ENCODE results near the gene RNF168. TPM values are rescaled to one million over a fixed set of nuclear protein-coding genes. Genes with fewer than 3 reads are reported as not detected.
"Not testable (repeated sequence)": the region's sequence is repeated elsewhere in the genome, so short reads cannot be mapped to it uniquely, and the experiment has no call there.

RNF168 gene
- total RNA-seq, 1 experiment from 2014 or later: 65.5 TPM

DNA sequence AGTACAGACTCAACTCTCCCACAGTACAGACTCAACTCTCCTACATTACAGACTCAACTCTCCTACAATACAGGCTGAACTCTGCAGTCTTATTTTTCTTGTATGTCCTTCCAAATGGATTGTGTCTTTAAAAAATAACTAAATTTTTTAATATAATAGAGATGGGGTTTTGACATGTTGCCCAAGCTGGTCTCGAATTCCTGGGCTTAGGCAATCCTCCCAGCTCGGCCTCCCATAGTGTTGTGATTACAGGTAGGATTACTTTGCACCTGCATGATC lies 40.2 kb downstream of the RNF168 start:
- Histone ChIP-seq H4K20me1 (ENCODE audit: control insufficient read depth, insufficient read depth, insufficient read length) (no peaks in the 10 kb centered on the region), H3K9me3 (ENCODE audit: control insufficient read depth, low read depth, low read length) (no peaks in the 10 kb centered on the region), H3K27ac (ENCODE audit: insufficient read length, low read depth, low read length) (no peak overlapping the region), H3K27me3 (ENCODE audit: insufficient read depth, low read length) (no peaks in the 10 kb centered on the region), H2AK5ac (ENCODE audit: insufficient read length, low read length) (no peak overlapping the region), H3K14ac (ENCODE audit: insufficient read depth, low read length) (no peak overlapping the region), H4K5ac (ENCODE audit: insufficient read length, low read depth, low read length) (no peak overlapping the region), H2BK5ac (ENCODE audit: insufficient read length, low read length) (no peak overlapping the region), H2BK15ac (ENCODE audit: low read depth, low read length) (no peak overlapping the region), H2BK120ac (ENCODE audit: low read depth, low read length, poor library complexity, severe bottlenecking) (no peak overlapping the region), H3K23ac (ENCODE audit: insufficient read length, low read depth, low read length) (no peak overlapping the region), H3K9ac (ENCODE audit: extremely low read depth, insufficient read length, low read length) (no peak overlapping the region), H3K79me1 (ENCODE audit: insufficient read depth, low read depth, low read length, poor library complexity, severe bottlenecking) (no peaks in the 10 kb centered on the region), H3K79me2 (ENCODE audit: insufficient read depth, low read length) (no peaks in the 10 kb centered on the region), H4K91ac (ENCODE audit: insufficient read length, low read depth, low read length) (no peak overlapping the region), H2BK12ac (ENCODE audit: insufficient read length, low read depth, low read length) (no peak overlapping the region), H3K4me1 (ENCODE audit: insufficient read depth, low read length) (no peaks in the 10 kb centered on the region), H4K8ac (replicated peaks; ENCODE audit: insufficient read length, low read depth, low read length) (no peak overlapping the region), H2AFZ (ENCODE audit: low read length) (no peak overlapping the region), H3K4ac (ENCODE audit: low read depth, low read length) (no peak overlapping the region), H3K56ac (ENCODE audit: insufficient read length, low read depth, low read length) (no peak overlapping the region), H2BK20ac (ENCODE audit: low read depth, low read length, poor library complexity, severe bottlenecking) (no peak overlapping the region), H3T11ph (ENCODE audit: low read length) (no peak overlapping the region), H3K18ac (ENCODE audit: insufficient read length, low read depth, low read length) (no peak overlapping the region), H3K4me2 (ENCODE audit: insufficient read depth, insufficient read length, low read length) (no peak overlapping the region), H3K23me2 (ENCODE audit: insufficient read length, low read depth, low read length, poor library complexity, severe bottlenecking) (no peaks in the 10 kb centered on the region)
- Mint-ChIP-seq H3K27ac (no peak overlapping the region), H3K27me3 (ENCODE audit: low read depth) (no peaks in the 10 kb centered on the region), H3K4me3 (no peak overlapping the region), H3K36me3 (ENCODE audit: insufficient read depth in 1 of 3, low read depth in 3 of 3) (peaks cover 0 to 8% (median 6%) of the 10 kb centered on the region in 3 experiments; a peak in 3 of 7 replicates), H3K9me3 (no peaks in the 10 kb centered on the region), H3K4me1 (no peaks in the 10 kb centered on the region)
- no peak for DNase-seq
- TF ChIP-seq, protein P1, sequence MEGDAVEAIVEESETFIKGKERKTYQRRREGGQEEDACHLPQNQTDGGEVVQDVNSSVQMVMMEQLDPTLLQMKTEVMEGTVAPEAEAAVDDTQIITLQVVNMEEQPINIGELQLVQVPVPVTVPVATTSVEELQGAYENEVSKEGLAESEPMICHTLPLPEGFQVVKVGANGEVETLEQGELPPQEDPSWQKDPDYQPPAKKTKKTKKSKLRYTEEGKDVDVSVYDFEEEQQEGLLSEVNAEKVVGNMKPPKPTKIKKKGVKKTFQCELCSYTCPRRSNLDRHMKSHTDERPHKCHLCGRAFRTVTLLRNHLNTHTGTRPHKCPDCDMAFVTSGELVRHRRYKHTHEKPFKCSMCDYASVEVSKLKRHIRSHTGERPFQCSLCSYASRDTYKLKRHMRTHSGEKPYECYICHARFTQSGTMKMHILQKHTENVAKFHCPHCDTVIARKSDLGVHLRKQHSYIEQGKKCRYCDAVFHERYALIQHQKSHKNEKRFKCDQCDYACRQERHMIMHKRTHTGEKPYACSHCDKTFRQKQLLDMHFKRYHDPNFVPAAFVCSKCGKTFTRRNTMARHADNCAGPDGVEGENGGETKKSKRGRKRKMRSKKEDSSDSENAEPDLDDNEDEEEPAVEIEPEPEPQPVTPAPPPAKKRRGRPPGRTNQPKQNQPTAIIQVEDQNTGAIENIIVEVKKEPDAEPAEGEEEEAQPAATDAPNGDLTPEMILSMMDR (conservative IDR thresholded peaks at IDR 0.05): no peak
- WGBS (ENCODE audit: extremely low coverage, insufficient read length, low lambda C conversion rate): no CpG with 5 or more reads among the region's 2 CpGs

DNA sequence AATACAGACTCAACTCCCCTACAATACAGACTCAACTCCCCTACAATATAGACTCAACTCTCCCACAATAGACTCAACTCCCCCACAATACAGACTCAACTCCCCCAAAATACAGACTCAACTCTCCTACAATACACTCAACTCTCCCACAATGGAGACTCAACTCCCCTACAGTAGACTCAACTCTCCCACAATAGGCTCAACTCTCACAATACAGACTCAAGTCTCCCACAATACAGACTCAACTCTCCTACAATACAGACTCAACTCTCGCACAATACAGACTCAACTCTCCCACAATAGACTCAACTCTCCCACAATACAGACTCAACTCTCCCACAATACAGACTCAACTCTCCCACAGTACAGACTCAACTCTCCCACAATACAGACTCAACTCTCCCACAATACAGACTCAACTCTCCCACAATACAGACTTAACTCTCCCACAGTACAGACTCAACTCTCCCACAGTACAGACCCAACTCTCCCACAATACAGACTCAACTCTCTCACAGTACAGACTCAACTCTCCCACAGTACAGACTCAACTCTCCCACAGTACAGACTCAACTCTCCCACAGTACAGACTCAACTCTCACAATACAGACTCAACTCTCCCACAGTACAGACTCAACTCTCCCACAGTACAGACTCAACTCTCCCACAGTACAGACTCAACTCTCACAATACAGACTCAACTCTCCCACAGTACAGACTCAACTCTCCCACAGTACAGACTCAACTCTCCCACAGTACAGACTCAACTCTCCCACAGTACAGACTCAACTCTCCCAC lies 40.7 kb downstream of the RNF168 start:
- not testable (repeated sequence) for H3K36me3 Mint-ChIP-seq (ENCODE audit: insufficient read depth in 1 of 3, low read depth in 3 of 3); H2BK20ac ChIP-seq (ENCODE audit: low read depth, low read length, poor library complexity, severe bottlenecking); H2BK15ac ChIP-seq (ENCODE audit: low read depth, low read length); DNase-seq; H3K23me2 ChIP-seq (ENCODE audit: insufficient read length, low read depth, low read length, poor library complexity, severe bottlenecking); H3K27ac Mint-ChIP-seq; H4K20me1 ChIP-seq (ENCODE audit: control insufficient read depth, insufficient read depth, insufficient read length); H3K18ac ChIP-seq (ENCODE audit: insufficient read length, low read depth, low read length); H3K79me2 ChIP-seq (ENCODE audit: insufficient read depth, low read length); H2AK5ac ChIP-seq (ENCODE audit: insufficient read length, low read length); H3K4me1 Mint-ChIP-seq; H3K14ac ChIP-seq (ENCODE audit: insufficient read depth, low read length); H3K9me3 Mint-ChIP-seq; H3K4me2 ChIP-seq (ENCODE audit: insufficient read depth, insufficient read length, low read length); H3K56ac ChIP-seq (ENCODE audit: insufficient read length, low read depth, low read length); H3T11ph ChIP-seq (ENCODE audit: low read length); H3K4ac ChIP-seq (ENCODE audit: low read depth, low read length); H3K27ac ChIP-seq (ENCODE audit: insufficient read length, low read depth, low read length); H3K4me1 ChIP-seq (ENCODE audit: insufficient read depth, low read length); H3K27me3 Mint-ChIP-seq (ENCODE audit: low read depth); H3K79me1 ChIP-seq (ENCODE audit: insufficient read depth, low read depth, low read length, poor library complexity, severe bottlenecking); H2BK5ac ChIP-seq (ENCODE audit: insufficient read length, low read length); H4K8ac ChIP-seq (replicated peaks; ENCODE audit: insufficient read length, low read depth, low read length); H3K23ac ChIP-seq (ENCODE audit: insufficient read length, low read depth, low read length); H4K91ac ChIP-seq (ENCODE audit: insufficient read length, low read depth, low read length); H3K4me3 Mint-ChIP-seq; H2BK120ac ChIP-seq (ENCODE audit: low read depth, low read length, poor library complexity, severe bottlenecking); H3K9ac ChIP-seq (ENCODE audit: extremely low read depth, insufficient read length, low read length); H4K5ac ChIP-seq (ENCODE audit: insufficient read length, low read depth, low read length); H2BK12ac ChIP-seq (ENCODE audit: insufficient read length, low read depth, low read length); H3K27me3 ChIP-seq (ENCODE audit: insufficient read depth, low read length); H3K9me3 ChIP-seq (ENCODE audit: control insufficient read depth, low read depth, low read length); H2AFZ ChIP-seq (ENCODE audit: low read length)
- WGBS (ENCODE audit: extremely low coverage, insufficient read length, low lambda C conversion rate): no CpG with 5 or more reads among the region's 1 CpG

All from H9 (cell line).